ENCODE results near the gene DHRS2. TPM values are rescaled to one million over a fixed set of nuclear protein-coding genes. Genes with fewer than 3 reads are reported as not detected.

Gene DHRS2
- total and polyA plus RNA-seq, 2 of the 13 experiments (the other 11 are each of a cell fraction or from before 2014, with no cell fraction given), result 1,621 to 3,021 TPM

GRCh38 chr14:23602181-23603095, 33.7 kb upstream of the DHRS2 start (continued):
- TF ChIP-seq POLR2G (IDR thresholded peaks at IDR 0.05; ENCODE audit: low read depth, low read length) (peak; percentile 48; the same call in 1 of the 2 replicates), ZNF816 (CRISPR knock-in tag; IDR thresholded peaks at IDR 0.05; ENCODE audit: borderline replicate concordance) (no peak), ZNF260 (CRISPR knock-in tag; IDR thresholded peaks at IDR 0.05; ENCODE audit: borderline replicate concordance, low read depth) (no peak), ZNF20 (CRISPR knock-in tag; IDR thresholded peaks at IDR 0.05) (no peak), PHB2 (IDR thresholded peaks at IDR 0.05; ENCODE audit: partially characterized antibody) (no peak), IRF9 (CRISPR knock-in tag; IDR thresholded peaks at IDR 0.05; ENCODE audit: borderline replicate concordance) (peak; percentile 89), ZNF44 (CRISPR knock-in tag; IDR thresholded peaks at IDR 0.05) (peak; percentile 72), ZNF335 (CRISPR knock-in tag; IDR thresholded peaks at IDR 0.05) (peak; percentile 61; the same call in 1 of the 2 replicates), ASH2L (IDR thresholded peaks at IDR 0.05; ENCODE audit: insufficient read length, low read depth, low read length) (no peak), ZFP90 (CRISPR knock-in tag; IDR thresholded peaks at IDR 0.05; ENCODE audit: borderline replicate concordance) (peak; percentile 46; the same call in 1 of the 2 replicates), PCBP2 (optimal IDR thresholded peaks at IDR 0.05; ENCODE audit: low read depth, low read length, poor library complexity, severe bottlenecking) (no peak), CHD2 (IDR thresholded peaks at IDR 0.05; ENCODE audit: low read depth, low read length) (no peak), ZHX2 (IDR thresholded peaks at IDR 0.05; ENCODE audit: low read depth) (no peak), ZHX2 (CRISPR knock-in tag; IDR thresholded peaks at IDR 0.05; ENCODE audit: borderline replicate concordance) (no peak), REXO4 (CRISPR knock-in tag; IDR thresholded peaks at IDR 0.05; ENCODE audit: borderline replicate concordance) (no peak), TAF1 (CRISPR knock-in tag; IDR thresholded peaks at IDR 0.05) (no peak), TAF15 (IDR thresholded peaks at IDR 0.05; ENCODE audit: low read depth, low read length, poor library complexity, severe bottlenecking) (no peak), ZNF136 (CRISPR knock-in tag; IDR thresholded peaks at IDR 0.05; ENCODE audit: low read depth) (0 out of 2 replicates have a peak, but pooled peaks have one; percentile 59)
- TF ChIP-seq, protein P1, sequence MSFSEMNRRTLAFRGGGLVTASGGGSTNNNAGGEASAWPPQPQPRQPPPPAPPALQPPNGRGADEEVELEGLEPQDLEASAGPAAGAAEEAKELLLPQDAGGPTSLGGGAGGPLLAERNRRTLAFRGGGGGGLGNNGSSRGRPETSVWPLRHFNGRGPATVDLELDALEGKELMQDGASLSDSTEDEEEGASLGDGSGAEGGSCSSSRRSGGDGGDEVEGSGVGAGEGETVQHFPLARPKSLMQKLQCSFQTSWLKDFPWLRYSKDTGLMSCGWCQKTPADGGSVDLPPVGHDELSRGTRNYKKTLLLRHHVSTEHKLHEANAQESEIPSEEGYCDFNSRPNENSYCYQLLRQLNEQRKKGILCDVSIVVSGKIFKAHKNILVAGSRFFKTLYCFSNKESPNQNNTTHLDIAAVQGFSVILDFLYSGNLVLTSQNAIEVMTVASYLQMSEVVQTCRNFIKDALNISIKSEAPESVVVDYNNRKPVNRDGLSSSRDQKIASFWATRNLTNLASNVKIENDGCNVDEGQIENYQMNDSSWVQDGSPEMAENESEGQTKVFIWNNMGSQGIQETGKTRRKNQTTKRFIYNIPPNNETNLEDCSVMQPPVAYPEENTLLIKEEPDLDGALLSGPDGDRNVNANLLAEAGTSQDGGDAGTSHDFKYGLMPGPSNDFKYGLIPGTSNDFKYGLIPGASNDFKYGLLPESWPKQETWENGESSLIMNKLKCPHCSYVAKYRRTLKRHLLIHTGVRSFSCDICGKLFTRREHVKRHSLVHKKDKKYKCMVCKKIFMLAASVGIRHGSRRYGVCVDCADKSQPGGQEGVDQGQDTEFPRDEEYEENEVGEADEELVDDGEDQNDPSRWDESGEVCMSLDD (CRISPR knock-in tag; IDR thresholded peaks at IDR 0.05; ENCODE audit: borderline replicate concordance), result peak; percentile 74; the same call in 1 of the 2 replicates

All from HepG2 (cell line).